ENCODE results near the gene MKRN2OS.

MKRN2OS gene

DNA sequence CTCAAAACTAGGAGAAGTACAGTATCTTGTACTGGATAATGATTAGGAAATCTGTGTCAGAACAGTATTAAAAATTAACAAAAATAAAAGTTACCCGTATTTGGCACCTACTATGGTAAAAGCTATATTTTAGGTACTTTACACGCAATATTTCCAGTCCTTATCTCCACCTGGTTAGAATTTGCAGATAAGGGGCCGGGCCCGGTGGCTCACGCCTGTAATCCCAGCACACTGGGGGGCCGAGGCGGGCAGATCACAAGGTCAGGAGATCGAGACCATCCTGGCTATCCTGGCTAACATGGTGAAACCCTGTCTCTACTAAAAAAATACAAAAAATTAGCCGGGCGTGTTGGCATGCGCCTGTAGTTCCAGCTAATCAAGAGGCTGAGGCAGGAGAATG is 28.4 kb downstream of the MKRN2OS start:
- in situ Hi-C loops (cut with HindIII; ENCODE audit: low sequenced_read_pairs): no loop called here

DNA sequence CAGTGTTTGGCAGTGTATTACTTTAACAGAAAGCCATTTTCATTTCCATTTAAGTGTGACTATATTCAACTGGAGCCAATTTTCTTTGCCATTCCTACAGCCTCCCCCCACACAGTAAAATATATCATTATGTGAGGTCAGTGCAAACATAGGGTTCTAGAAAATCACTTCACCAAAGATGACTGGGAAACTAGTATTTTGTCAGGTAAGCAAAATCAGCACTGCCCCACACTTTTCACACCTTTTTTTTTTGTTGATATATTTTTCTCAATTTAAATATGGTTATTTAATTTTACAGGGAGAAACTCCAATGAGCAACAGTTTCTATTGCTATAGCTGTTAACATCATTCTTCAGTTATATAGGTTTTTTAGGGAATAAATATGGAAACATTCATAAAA is 29.7 kb downstream of the MKRN2OS start:
- in situ Hi-C loops (cut with HindIII; ENCODE audit: low sequenced_read_pairs): no loop called here

DNA sequence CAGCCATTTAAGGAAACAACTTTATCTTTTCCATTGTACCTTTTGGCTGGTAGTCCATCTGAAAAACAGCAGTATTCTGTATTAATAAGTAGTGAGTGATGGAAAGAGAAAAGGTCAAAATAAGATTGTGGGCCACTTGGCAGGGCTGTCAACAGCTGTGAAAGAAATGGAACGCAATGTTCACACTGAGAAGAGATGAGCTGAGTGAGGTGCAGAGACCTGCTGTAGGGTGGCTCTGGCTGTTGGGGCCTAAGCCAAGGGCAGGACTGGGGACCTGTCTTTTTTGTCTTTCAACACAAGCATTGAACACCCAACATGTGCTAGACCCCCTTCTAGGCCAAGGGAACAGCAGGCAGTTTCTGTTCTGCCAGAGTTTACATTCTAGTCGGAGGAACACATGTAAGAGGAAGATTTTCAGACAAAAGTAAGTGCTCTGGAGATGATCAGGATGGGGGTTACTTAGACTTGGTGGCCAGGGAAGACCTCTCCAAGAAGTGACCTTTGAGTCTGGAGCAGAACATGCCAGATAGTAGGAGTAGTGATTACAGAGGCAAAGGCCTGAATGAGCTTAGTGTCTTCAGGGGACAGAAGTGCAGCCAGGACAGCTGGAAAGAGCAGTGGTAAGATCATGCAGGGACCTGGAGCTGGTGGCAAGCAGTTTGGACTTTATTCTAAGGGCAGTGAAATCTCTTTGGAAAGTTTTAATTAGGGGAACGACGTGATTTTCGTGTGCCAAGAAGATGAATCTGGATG is 31.4 kb downstream of the MKRN2OS start:
- in situ Hi-C loops (cut with HindIII; ENCODE audit: low sequenced_read_pairs): no loop called here

DNA sequence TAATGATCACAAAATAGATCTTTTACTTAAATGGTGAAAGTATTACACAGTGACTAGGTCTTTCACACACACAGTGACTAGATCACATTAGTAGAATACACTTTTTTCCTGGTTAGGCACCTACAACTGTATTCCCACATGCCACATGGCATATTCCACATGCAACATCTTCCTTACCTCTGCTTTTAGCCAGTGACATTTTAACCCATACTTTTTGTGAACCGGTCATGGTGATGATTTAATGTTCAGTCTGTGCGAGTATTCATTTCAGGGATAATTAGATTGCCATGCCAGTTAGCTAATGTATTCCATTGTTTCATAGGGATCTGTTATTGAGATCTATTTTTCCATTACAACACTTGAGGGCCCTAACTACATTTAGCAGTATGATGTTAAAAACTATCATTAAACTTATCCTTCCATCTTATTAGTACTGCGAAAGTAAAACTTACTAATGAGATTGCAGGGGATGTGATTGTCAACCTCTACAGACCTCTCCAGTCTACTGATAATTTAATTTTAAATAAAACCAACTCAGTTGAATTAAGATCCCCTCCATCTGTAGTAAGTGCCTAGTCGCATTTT is 32.7 kb downstream of the MKRN2OS start:
- in situ Hi-C loops (cut with HindIII; ENCODE audit: low sequenced_read_pairs): no loop called here

DNA sequence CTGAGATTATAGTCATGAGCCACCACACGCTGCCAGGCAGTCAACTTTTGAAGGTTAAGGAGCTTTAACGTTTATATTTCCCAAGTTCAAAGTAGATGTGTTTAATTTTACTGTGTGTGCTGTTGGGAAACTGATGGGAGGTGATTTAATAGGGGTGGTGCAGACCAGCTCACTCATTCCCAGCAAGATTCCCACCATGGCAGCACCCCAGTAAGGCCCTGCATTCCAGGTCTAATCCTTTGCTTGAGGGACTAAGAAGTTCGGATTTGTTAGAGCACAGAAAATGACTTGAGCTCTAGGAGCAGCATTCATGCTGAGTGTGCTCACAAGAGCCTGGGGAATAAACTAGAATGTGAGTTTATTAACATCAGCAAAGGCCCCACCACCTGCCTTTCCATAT is 35.8 kb downstream of the MKRN2OS start:
- in situ Hi-C loops (cut with HindIII; ENCODE audit: low sequenced_read_pairs): no loop called here

DNA sequence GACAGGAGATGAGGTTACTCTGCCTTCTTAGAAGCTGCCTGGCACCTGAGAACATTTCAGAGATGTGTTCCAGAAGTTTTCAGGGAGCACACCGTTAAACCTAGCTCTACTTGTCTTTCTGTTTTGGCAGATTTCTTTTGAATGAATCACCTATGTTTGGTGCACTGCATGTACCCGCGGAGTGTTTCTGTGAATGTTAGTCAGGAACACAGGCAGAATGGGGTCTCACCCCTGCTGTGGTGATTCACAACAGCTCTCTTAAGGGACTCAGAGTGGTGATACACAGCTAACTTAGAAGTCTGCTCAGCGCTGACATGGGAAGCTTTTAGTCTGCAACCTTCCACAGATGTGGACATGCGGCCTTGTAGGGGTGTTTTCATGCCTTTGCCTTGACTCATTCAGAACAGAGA is 37.0 kb downstream of the MKRN2OS start:
- in situ Hi-C loops (cut with HindIII; ENCODE audit: low sequenced_read_pairs): no loop called here

DNA sequence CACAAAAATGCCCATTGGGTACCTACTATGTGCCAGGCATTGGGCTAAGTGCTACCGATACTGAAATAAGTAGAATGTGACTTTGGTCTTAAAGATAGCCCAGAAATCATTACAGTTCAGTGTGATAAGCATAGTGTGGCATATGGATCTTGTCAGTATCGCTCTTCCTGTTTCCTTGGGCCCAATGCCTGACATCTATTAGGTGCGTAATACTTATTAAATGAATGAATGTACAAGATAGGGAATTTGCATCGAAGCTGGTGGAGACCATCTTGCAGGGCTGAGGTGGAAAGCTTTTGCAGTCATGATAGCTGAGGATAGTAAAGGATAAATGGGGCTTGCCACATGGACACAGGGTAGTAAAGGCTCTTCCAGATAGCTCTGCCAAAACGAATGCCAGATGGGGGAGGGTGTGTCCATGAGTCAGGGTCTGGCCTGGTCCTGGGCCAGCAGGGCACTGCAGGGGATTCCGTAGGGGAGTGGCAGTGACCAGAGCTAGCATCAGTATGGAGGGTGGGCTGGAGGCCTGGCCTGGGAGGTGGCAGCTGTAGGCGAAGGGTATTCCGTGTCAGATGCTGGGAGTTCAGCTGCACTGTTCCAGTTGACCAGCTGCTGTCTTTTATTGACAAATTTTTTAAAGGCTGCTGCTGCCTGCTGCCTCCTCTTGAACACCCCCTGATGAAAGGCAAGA is 37.6 kb downstream of the MKRN2OS start:
- in situ Hi-C loops (cut with HindIII; ENCODE audit: low sequenced_read_pairs): no loop called here

DNA sequence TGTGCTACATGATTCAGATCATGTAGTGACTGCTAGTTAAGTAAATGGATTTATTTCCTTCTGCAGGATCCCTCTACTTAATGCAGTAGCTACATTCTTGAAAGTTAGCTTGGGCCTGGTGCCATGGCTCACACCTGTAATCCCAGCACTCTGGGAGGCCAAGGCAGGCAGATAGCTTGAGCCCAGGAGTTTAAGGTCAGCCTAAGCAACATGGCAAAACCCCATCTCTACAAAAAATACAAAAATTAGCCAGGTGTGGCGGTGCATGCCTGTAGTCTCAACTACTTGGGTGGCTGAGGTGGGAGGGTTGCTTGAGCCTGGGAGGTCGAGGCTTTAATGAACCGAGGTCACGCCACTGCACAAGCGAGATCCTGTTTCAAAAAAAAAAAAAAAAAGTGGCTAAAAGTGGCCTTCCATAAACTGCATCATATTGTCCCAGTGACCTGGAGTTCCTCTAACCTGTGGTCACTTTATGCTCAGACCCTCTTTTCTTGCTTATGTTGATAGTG is 39.0 kb downstream of the MKRN2OS start:
- in situ Hi-C loops (cut with HindIII; ENCODE audit: low sequenced_read_pairs): no loop called here

DNA sequence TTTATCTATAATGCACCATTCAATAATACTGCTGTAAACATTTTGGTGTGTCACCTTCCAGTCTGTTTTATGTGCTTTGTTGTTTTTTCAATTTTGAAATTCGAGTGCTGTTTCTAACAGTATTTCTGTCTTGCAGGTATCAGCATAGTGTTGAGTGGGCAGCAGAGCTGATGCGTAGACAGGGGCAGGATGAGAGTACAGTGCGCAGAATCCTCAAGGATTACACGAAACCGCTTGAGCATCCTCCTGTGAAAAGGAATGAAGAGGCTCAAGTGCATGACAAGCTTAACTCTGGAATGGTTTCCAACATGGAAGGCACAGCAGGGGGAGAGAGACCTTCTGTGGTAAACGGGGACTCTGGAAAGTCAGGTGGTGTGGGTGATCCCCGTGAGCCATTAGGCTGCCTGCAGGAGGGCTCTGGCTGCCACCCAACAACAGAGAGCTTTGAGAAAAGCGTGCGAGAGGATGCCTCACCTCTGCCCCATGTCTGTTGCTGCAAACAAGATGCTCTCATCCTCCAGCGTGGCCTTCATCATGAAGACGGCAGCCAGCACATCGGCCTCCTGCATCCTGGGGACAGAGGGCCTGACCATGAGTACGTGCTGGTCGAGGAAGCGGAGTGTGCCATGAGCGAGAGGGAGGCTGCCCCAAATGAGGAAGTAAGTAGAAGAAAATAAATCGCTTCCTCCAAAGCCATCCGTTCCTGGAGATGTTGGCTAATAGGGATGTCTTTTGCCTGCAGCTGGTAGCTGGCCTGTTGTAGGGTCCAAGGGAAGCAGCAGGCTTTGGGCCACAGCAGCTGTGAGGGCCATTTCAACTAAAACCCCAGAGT is 42.0 kb downstream of the MKRN2OS start:
- in situ Hi-C loops (cut with HindIII; ENCODE audit: low sequenced_read_pairs): no loop called here

DNA sequence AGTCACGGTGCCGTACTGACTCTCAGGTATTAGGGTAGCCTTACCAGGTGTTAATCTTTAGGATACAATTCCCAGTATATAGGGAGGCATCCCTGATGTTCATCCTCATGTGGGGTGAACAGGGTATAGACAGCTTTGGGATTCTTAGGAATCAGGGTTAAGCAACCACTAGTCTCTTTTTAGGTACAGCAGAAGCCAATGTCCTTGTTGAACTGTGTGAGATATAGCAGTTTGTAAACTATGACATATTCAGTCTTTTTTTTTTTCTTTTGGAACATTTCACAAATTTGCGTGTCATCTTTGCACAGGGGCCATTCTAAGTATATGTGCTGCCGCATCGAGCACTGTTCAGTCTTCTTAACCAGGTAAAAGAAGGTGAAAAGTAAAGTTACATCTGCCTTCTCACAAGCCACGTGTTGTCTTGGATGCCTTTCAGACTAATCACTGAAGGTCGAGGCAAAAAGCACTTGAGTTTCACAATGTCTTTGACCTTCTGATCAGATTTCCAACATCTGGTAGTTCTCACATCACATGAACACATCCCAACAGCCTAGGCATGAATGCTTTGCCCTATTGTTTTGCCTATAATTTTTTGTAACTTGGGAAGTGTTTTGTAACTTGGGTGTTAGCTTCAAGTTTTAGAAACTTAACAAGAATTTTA is 43.8 kb downstream of the MKRN2OS start:
- in situ Hi-C loops (cut with HindIII; ENCODE audit: low sequenced_read_pairs): no loop called here

DNA sequence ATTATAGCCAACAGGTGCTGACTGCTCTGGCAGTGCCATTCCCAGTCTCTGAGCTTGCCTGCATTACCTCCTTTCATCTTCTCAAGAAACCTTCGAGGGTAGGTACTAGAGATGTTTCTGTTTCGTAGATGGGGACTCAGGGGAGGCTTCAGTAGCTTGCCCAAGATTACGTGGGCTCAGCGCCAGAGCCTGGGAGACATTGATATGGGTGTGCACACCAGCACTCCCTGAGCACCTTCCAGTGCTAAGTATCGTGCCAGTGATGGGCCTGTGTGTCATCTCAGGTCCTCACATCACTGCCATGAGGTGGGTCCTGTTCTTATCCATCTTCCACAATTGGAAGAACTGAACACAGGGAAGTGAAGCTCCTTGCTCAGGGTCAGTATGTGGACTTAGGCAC is 45.8 kb downstream of the MKRN2OS start:
- in situ Hi-C loops (cut with HindIII; ENCODE audit: low sequenced_read_pairs): no loop called here

DNA sequence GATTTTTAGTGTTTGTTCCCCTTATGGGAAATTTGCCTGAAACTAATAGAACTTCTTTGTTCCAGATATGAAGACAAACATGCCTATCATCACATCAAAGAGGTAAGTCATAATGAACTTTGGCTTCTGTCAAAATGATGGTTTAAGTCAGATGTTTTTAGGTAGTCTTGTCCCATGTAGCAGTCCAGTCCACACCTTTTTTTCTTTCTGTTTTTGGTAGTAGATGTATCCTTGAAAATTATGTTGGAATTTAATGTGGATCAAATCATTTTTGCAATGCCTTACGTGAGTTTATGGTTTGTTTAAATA is 48.9 kb downstream of the MKRN2OS start:
- in situ Hi-C loops (cut with HindIII; ENCODE audit: low sequenced_read_pairs): no loop called here

DNA sequence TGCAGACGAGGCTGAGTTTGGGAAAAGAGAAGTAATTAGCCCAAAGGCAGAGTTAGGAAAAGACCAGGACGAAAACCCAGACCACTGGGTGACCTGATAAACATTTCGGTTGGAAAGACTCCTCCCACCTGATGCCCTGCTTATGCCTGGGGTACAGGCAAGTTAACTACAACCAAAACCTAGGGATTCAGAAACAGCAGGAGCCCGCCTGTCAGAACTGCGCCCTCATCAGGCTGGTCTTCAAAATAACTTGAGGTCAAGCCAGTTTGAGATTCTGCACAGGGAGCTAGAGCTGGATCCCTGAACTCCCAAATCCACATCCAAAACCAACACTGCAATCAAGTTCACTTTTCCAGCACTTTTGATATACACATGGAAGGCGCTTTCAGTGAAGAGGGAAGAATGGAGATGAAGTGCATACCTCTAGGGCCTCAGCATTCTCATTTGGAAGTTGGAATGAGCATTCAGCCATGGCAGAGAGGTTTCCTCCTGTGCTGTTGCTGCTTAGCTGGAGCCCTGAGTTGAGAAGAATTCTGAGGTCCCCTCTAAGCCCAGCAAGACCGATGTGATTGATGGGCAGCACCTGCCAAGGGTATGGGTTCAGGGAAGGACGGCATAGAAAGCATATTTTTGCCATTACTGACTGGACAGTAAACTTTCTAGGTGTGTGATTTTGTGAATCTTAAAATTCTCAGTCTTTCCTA is 49.4 kb downstream of the MKRN2OS start:
- in situ Hi-C loops (cut with HindIII; ENCODE audit: low sequenced_read_pairs): no loop called here

DNA sequence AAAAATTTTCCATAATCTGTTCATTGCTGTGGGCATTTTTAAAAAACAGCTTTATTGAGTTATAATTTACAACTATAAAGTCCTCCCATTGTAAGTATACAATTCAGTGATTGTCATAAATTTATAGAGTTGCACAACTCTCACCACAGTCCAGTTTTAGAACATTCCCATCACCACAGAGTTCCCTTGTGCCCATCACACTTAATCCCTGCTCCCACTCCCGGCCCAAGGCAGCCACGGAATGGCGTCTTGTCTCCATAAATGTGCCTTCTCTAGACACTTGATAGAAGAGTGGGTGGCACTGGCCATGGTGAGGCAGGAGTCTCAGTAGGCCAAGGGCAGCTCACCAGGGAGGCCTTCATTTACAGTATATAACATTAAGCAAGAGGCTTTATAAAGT is 54.8 kb downstream of the MKRN2OS start:
- in situ Hi-C loops (cut with HindIII; ENCODE audit: low sequenced_read_pairs): no loop called here

DNA sequence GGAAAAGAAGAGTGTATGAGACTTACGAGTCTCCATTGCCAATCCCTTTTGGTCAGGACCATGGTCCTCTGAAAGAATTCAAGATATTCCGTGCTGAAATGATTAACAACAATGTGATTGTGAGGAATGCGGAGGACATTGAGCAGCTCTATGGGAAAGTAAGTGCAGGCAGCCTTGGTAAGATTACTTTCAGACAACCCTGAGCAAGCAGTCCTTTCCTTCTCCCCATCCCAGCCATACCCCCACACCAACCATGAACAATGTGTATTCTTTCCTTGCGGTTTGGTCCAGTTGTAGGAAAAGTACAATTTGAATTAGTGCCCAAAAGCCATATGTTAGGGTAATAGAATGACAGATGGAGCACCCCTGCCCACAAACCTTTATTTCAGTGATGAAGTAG is 55.5 kb downstream of the MKRN2OS start:
- in situ Hi-C loops (cut with HindIII; ENCODE audit: low sequenced_read_pairs): no loop called here
